Hindlimb muscle (tissue), 1 donor: Measurements from ENCODE around the gene ATP6V1G2. TPM values are rescaled to one million over a fixed set of nuclear protein-coding genes. Genes with fewer than 3 reads are reported as not detected.
"Not testable (repeated sequence)": the region's sequence is repeated elsewhere in the genome, so short reads cannot be mapped to it uniquely, and the experiment has no call there.

Experiments
- DNase-seq: peaks from one replicate; pipeline ENCODE4 v3.0.0-alpha.2; 2013
- polyA plus RNA-seq: library from polyadenylated mRNA; unstranded; fragments of 120-200 nt; gene quantifications from one replicate; pipeline ENCODE4 v1.2.1, GENCODE V29; 2013; ENCODE audit not compliant: insufficient read length

ATP6V1G2 gene
- polyA plus RNA-seq, 1 donor = 4.2 TPM

- no peak for DNase-seq
Measured at GRCh38 chr6:31575952-31576685, 29.7 kb upstream of the ATP6V1G2 start.

GRCh38 chr6:31575335-31575901, 29.0 kb upstream of the ATP6V1G2 start, which contains the start of gene TNF:
Gene TNF (plus strand): TSS chr6:31575565. CDS start chr6:31575742, 177 bp downstream.
- peak; percentile 38 for DNase-seq

- no peak for DNase-seq
Measured at GRCh38 chr6:31574106-31575061, 28.0 kb upstream of the ATP6V1G2 start.

GRCh38 chr6:31573239-31574105, 27.1 kb upstream of the ATP6V1G2 start:
- DNase-seq = no peak

GRCh38 chr6:31572041-31572911, 25.9 kb upstream of the ATP6V1G2 start, which contains the start of gene LTA:
Gene LTA (plus strand): TSS chr6:31572289. CDS start chr6:31572743, 454 bp downstream.
- DNase-seq = no peak

- DNase-seq = no peak
Measured at GRCh38 chr6:31569861-31570536, 23.6 kb upstream of the ATP6V1G2 start.

GRCh38 chr6:31568537-31568961, 22.1 kb upstream of the ATP6V1G2 start:
- no peak for DNase-seq

- DNase-seq = no peak
Measured at GRCh38 chr6:31567531-31568370, 21.3 kb upstream of the ATP6V1G2 start.

- DNase-seq = no peak
Measured at GRCh38 chr6:31560697-31561058, 14.3 kb upstream of the ATP6V1G2 start.

GRCh38 chr6:31559958-31560696, 13.7 kb upstream of the ATP6V1G2 start:
- no peak for DNase-seq

- no peak for DNase-seq
Measured at GRCh38 chr6:31559606-31559957, 13.2 kb upstream of the ATP6V1G2 start.

GRCh38 chr6:31558631-31559500, 12.5 kb upstream of the ATP6V1G2 start:
- no peak for DNase-seq

GRCh38 chr6:31558318-31558625, 11.9 kb upstream of the ATP6V1G2 start:
- DNase-seq = no peak

- DNase-seq = no peak
Measured at GRCh38 chr6:31557443-31558317, 11.3 kb upstream of the ATP6V1G2 start.

- DNase-seq = no peak
Measured at GRCh38 chr6:31556307-31556706, 9.9 kb upstream of the ATP6V1G2 start.

GRCh38 chr6:31551371-31551770, 5.0 kb upstream of the ATP6V1G2 start:
- DNase-seq = not testable (repeated sequence)

GRCh38 chr6:31548544-31548873, 2.1 kb upstream of the ATP6V1G2 start:
- no peak for DNase-seq
